OCI-LY1 (cell line): ENCODE measurements around the gene GOLGA6D.
"Not testable (repeated sequence)": the region's sequence is repeated elsewhere in the genome, so short reads cannot be mapped to it uniquely, and the experiment has no call there.

ENCODE experiments used
- H2AFZ ChIP-seq: fragments of 200-600 bp; sonication (generic), shearing (Covaris generic); 2 replicates; pipeline ENCODE4 v1.6.0; 2014; ENCODE audit warnings: antibody characterized with exemption, mild to moderate bottlenecking, low read length
- H3F3A ChIP-seq: fragments of 200-600 bp; sonication (generic), shearing (Covaris generic); 2 replicates; pipeline ENCODE4 v1.6.0; 2014; ENCODE audit warnings: mild to moderate bottlenecking, antibody characterized with exemption, low read length, moderate library complexity; ENCODE audit not compliant: insufficient read depth
- H3K27ac ChIP-seq: fragments of 200-600 bp; sonication (generic); 2 replicates; pipeline ENCODE4 v1.5.1; 2014; ENCODE audit warnings: low read length, mixed run types, mild to moderate bottlenecking, low read depth; ENCODE audit not compliant: poor library complexity, severe bottlenecking
- H3K27me3 ChIP-seq: fragments of 200-600 bp; sonication (generic); 2 replicates; pipeline ENCODE4 v1.6.0; 2014; ENCODE audit warnings: antibody characterized with exemption, mild to moderate bottlenecking, low read length, moderate library complexity; ENCODE audit not compliant: insufficient read depth
- H3K36me3 ChIP-seq: fragments of 200-600 bp; sonication (generic); 2 replicates; pipeline ENCODE4 v1.6.1; 2014; ENCODE audit warnings: mild to moderate bottlenecking, antibody characterized with exemption, low read length, moderate library complexity, mixed read lengths; ENCODE audit not compliant: insufficient read depth
- H3K4me1 ChIP-seq: fragments of 200-600 bp; sonication (generic); 2 replicates; pipeline ENCODE4 v1.5.1; 2014; ENCODE audit warnings: mild to moderate bottlenecking, low read length, moderate library complexity; ENCODE audit not compliant: insufficient read depth, severe bottlenecking
- H3K4me2 ChIP-seq: fragments of 200-600 bp; sonication (generic), shearing (Covaris generic); 2 replicates; pipeline ENCODE4 v1.6.1; 2014; ENCODE audit warnings: low read length
- H3K4me3 ChIP-seq: fragments of 200-600 bp; sonication (generic); 2 replicates; pipeline ENCODE4 v1.5.1; 2014; ENCODE audit warnings: low read length, low read depth, mild to moderate bottlenecking, mixed read lengths; ENCODE audit not compliant: poor library complexity, severe bottlenecking
- H3K79me2 ChIP-seq: fragments of 200-600 bp; shearing (Covaris generic); 2 replicates; pipeline ENCODE4 v1.6.1; 2016; ENCODE audit warnings: mixed run types, low read length, mixed read lengths; ENCODE audit not compliant: insufficient read depth
- H3K9ac ChIP-seq: fragments of 200-600 bp; sonication (generic), shearing (Covaris generic); 2 replicates; pipeline ENCODE4 v1.6.1; 2014; ENCODE audit warnings: mild to moderate bottlenecking, low read length, mixed read lengths
- H3K9me2 ChIP-seq: fragments of 200-600 bp; sonication (generic), shearing (Covaris generic); 2 replicates; pipeline ENCODE4 v1.6.1; 2014; ENCODE audit warnings: low read depth, mild to moderate bottlenecking, low read length, mixed read lengths
- H3K9me3 ChIP-seq: fragments of 200-600 bp; shearing (Covaris generic); 2 replicates; pipeline ENCODE4 v1.6.1; 2014; ENCODE audit warnings: low read length, mixed read lengths
- H4K20me1 ChIP-seq: fragments of 200-600 bp; sonication (generic), shearing (Covaris generic); 2 replicates; pipeline ENCODE4 v1.6.0; 2016; ENCODE audit warnings: mild to moderate bottlenecking, low read length; ENCODE audit not compliant: insufficient read depth
- EZH2 ChIP-seq: fragments of 200-600 bp; sonication (generic), shearing (Covaris generic); IDR thresholded peaks from 2 replicates; pipeline ENCODE4 v1.8.0; 2017; ENCODE audit warnings: borderline replicate concordance, mixed run types, mild to moderate bottlenecking, antibody characterized with exemption, low read length, moderate library complexity, mixed read lengths
- TF ChIP-seq, protein P1 (sequence below): fragments of 200-600 bp; sonication (generic), shearing (Covaris generic); IDR thresholded peaks from 2 replicates; pipeline ENCODE4 v1.5.1; 2017; ENCODE audit warnings: mild to moderate bottlenecking, antibody characterized with exemption, low read length, moderate library complexity, mixed read lengths

GOLGA6D gene

DNA sequence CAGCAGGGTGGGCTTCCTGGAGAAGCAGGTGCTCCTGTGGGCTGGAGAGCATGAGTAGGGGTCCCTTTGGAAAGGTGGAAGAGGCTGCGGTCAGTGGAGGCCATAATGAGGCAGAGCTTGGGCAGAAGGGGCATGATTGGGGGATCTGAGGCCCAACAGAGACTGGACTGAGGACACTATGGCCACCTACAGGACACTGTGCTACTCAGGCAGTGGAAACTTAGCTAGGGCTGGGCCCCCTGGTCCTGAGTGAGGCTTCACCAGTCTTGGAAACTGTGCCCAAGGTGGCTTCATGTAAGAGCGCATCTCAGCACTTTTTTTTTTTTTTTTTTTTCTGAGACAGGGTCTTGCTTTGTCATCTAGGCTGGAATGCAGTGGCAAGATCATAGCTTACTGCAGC is 46.9 kb downstream of the GOLGA6D start:
- H3K27me3 ChIP-seq = 0 out of 2 replicates have a peak, but pooled peaks cover 3% of the 10 kb centered on the region
- no peaks in the 10 kb centered on the region for H4K20me1 ChIP-seq
- H3K9ac ChIP-seq = no peak overlapping the region
- no peaks in the 10 kb centered on the region for H3K36me3 ChIP-seq
- no peak for TF ChIP-seq EZH2
- TF ChIP-seq, protein P1, sequence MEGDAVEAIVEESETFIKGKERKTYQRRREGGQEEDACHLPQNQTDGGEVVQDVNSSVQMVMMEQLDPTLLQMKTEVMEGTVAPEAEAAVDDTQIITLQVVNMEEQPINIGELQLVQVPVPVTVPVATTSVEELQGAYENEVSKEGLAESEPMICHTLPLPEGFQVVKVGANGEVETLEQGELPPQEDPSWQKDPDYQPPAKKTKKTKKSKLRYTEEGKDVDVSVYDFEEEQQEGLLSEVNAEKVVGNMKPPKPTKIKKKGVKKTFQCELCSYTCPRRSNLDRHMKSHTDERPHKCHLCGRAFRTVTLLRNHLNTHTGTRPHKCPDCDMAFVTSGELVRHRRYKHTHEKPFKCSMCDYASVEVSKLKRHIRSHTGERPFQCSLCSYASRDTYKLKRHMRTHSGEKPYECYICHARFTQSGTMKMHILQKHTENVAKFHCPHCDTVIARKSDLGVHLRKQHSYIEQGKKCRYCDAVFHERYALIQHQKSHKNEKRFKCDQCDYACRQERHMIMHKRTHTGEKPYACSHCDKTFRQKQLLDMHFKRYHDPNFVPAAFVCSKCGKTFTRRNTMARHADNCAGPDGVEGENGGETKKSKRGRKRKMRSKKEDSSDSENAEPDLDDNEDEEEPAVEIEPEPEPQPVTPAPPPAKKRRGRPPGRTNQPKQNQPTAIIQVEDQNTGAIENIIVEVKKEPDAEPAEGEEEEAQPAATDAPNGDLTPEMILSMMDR = no peak
- no peak overlapping the region for H3K4me2 ChIP-seq
- no peaks in the 10 kb centered on the region for H3K4me1 ChIP-seq
- H3K79me2 ChIP-seq = no peaks in the 10 kb centered on the region
- H3K9me2 ChIP-seq = no peaks in the 10 kb centered on the region
- no peaks in the 10 kb centered on the region for H3F3A ChIP-seq
- H2AFZ ChIP-seq = no peak overlapping the region
- no peak overlapping the region for H3K27ac ChIP-seq
- H3K4me3 ChIP-seq = no peak overlapping the region
- H3K9me3 ChIP-seq = no peaks in the 10 kb centered on the region

DNA sequence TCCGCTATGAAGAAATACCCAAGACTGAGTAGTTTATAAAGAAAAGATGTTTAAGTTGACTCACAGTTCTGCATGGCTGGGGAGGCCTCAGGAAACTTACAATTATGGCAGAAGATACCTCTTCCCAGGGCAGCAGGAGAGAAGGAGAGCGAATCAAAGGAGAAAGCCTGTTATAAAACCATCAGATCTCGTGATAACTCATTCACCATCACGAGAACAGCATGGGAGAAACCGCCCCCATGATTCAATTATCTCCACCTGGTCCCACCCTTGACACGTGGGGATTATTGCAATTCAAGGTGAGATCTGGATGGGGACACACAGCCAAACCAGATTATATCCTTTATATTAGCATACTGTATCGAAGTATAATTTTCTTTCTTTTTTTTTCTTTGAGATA is 49.5 kb downstream of the GOLGA6D start:
- not testable (repeated sequence) for H3K27ac ChIP-seq, H3K36me3 ChIP-seq, H3F3A ChIP-seq, H3K9me2 ChIP-seq, H3K9me3 ChIP-seq, H2AFZ ChIP-seq, H3K4me2 ChIP-seq, H3K79me2 ChIP-seq, H3K27me3 ChIP-seq, H3K9ac ChIP-seq, H3K4me3 ChIP-seq, H4K20me1 ChIP-seq
- H3K4me1 ChIP-seq = peaks cover 15% of the 10 kb centered on the region

DNA sequence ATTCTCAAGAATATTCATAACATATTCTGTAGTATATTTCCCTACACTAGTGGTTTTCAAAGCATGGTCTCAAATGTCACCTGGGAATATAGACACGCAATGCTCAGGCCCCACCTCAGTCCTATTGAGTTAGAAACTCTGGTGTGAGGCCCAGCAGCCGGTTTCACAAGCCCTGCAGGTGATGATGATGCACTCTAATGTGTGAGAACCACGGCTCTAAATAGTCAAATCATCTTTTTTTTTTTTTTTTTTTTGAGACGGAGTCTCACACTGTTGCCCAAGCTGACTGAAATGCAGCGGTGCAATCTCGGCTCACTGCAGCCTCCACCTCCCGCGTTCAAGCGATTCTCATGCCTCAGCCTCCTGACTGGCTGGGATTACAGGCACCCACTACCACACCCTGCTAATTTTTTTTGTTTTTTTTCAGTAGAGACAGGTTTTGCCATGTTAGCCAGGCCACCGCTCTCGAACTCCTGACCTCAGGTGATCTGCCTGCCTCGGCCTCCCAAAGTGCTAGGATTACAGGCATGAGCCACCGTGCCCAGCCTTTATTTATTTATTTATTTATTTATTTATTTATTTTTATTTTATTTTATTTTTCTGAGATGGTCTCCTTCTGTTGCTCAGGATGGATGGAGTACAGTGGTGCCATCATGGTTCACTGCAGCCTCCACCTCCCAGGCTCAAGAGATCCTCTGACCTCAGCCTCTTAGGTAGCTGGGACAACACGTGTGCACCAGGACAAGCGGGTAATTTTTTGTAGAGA is 51.2 kb downstream of the GOLGA6D start:
- H3K27ac ChIP-seq, H4K20me1 ChIP-seq, H3F3A ChIP-seq, H3K9me2 ChIP-seq, H3K9ac ChIP-seq, H3K79me2 ChIP-seq, H2AFZ ChIP-seq, H3K4me3 ChIP-seq, H3K4me2 ChIP-seq, H3K36me3 ChIP-seq, H3K9me3 ChIP-seq, H3K27me3 ChIP-seq: not testable (repeated sequence)
- H3K4me1 ChIP-seq = peaks cover 17% of the 10 kb centered on the region

DNA sequence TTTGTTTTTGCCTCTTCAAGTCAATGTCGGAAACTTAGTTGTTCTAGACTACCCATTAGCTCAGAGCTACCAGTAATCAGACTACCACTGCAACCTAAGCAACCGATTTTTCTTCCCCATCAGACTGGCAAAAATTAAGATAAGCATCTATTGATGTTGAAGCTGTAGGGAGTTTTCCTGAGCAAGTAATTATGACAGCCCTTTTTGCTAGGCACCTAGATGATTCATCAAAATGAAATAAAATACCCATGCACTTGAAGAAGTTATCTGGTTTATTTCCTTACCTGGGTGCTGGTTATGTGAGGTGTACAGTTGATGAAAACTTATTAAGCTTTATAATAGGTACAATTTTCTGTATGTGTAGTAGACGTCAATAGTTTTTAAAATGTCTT is 52.7 kb downstream of the GOLGA6D start:
- H3K4me3 ChIP-seq = peak overlapping the region; percentile 84
- H3K4me2 ChIP-seq = peak overlapping the region; percentile 99
- H4K20me1 ChIP-seq = no peaks in the 10 kb centered on the region
- no peak for TF ChIP-seq EZH2
- TF ChIP-seq, protein P1 = no peak
- H3K27ac ChIP-seq = no peak overlapping the region
- no peaks in the 10 kb centered on the region for H3K79me2 ChIP-seq
- peaks cover 17% of the 10 kb centered on the region for H3K4me1 ChIP-seq
- H3K9me3 ChIP-seq = no peaks in the 10 kb centered on the region
- H3K27me3 ChIP-seq = no peaks in the 10 kb centered on the region
- no peaks in the 10 kb centered on the region for H3K9me2 ChIP-seq
- H3K9ac ChIP-seq = peak overlapping the region; percentile 89
- H3K36me3 ChIP-seq = peaks cover 13% of the 10 kb centered on the region; the same call in 1 of the 2 replicates
- no peaks in the 10 kb centered on the region for H3F3A ChIP-seq
- H2AFZ ChIP-seq = peak overlapping the region; percentile 85
